H4 (cell line): Measurements from ENCODE around the gene RAB6A. TPM values are rescaled to one million over a fixed set of nuclear protein-coding genes. Genes with fewer than 3 reads are reported as not detected.
A peak's percentile ranks its signal among the peaks of the same experiment; 100 is the strongest.
"Not testable (repeated sequence)": the region's sequence is repeated elsewhere in the genome, so short reads cannot be mapped to it uniquely, and the experiment has no call there.

Experiments
- DNase-seq: peaks from one replicate; pipeline ENCODE4 v3.0.0-alpha.2; 2015; ENCODE audit warnings: low spot score
- total RNA-seq: library from RNA; depleted of rRNA; stranded (reverse); fragments of >200 nt; shearing (Covaris generic); gene quantifications from 2 replicates; pipeline ENCODE4 v1.2.3, GENCODE V29; 2014; rRNA removed

RAB6A gene
- 31.6 and 47.8 TPM in 2 replicates for total RNA-seq

DNA sequence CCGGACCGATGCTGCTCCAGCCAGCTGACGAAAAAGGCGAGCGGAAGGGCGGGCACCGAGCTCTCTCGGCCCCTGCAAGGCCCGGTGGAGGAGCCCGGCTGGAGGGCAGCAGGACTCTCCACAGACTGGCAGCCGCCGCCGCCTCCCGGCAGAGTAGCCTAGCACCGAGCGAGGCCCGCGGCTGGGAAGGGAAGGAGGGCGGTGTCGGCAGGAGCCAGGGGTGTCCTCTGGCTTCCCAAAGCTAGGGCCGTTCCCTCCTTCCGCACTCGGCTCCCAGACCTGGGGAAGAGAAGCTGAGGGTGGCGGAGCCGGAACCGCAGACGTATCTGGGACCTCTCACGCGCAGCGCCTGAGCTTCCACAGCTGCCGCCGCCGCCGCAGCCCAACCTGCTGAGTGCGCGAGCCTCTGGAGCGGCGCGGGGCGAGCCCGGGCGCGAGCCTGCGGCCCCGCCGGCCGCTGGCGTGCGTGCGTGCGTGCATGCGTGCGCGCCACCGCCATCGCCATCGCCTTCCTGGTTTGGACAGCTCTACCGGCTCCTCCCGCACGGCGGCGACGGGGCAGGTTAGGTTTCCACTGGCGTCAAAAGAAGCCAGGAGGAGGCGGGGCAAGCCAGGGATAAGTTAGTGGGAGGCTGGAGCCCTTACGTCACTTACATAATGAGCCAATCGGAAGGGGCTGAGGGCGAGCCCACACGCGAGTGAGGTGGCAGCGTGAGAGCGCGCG lies at the start of gene RAB6A:
Gene RAB6A, minus strand, starts transcription at position 396 of the 724 bp plus-strand sequence. CDS start 439 bp downstream, outside the sequence.
- DNase-seq, result peak; percentile 99

- DNase-seq, result no peak
Measured at GRCh38 chr11:73810637-73811036, 49.8 kb upstream of the RAB6A start.

DNA sequence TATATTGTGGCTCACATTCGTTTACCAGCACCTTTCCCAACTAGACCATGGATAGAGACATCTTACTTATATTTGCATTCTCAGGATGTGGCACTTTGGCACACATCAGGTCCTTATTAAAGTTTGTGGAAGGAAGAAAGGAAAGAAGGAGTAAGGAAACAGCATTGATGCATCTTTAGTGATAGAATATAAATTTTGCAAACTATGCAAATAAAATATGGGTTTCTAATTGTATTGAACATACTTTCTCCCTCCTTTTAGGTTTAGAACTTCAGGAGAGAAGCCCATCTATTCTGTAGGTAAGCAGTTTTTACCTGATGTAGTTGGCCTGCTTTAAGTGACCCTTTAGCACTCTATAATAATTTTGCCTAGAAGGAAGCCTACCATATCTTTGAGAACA lies 47.2 kb upstream of the RAB6A start:
- no peak for DNase-seq

- DNase-seq, result no peak
Measured at GRCh38 chr11:73804712-73805111, 43.8 kb upstream of the RAB6A start.

- no peak for DNase-seq
Measured at GRCh38 chr11:73801136-73801535, 40.3 kb upstream of the RAB6A start.

DNA sequence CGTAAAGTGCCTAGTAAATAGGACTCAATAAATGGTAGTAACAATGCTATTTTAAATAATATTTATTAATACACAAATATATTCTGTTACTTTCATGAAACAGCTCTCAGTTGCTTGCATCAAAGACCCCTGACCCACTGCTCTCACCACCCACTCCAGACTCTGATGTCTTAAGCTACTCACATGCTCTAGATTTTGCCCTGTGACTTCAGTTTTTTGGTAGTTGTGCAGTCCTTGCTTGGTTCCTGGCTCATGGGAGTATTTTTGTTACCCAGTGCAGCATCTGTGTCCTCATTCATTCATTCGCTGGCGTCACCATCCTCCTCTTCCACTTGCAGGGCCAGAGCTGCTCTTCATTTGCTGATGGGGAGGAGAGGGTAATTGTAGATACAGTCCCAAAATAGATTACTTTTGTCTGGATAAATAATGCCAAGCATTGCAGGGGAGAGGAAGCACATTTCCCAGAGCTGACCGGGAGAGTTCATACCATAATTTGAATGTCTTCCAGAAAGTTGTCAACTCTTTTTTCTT lies 39.5 kb upstream of the RAB6A start:
- no peak for DNase-seq

GRCh38 chr11:73797457-73797856 lies 36.6 kb upstream of the RAB6A start:
- no peak for DNase-seq

GRCh38 chr11:73795925-73796632 lies 35.2 kb upstream of the RAB6A start:
- no peak for DNase-seq

DNA sequence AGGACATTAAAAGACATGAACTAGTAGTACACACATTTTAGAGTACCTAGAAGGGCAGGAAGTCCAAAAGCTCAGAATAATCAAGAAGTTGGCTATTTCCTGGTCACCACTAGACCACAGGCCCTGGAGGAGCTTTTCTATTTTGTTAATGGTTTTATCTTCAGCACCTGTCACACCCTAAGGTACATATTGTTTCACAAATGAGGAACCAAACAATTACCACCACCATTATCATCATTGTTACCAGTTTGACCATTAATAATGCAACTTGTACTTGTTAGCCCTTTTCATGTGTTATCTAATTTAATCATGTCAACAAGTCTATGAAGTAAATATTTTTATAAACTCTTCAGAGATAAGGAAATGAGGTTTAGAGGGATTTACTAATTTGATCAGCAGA lies 31.7 kb upstream of the RAB6A start:
- DNase-seq, result no peak

DNA sequence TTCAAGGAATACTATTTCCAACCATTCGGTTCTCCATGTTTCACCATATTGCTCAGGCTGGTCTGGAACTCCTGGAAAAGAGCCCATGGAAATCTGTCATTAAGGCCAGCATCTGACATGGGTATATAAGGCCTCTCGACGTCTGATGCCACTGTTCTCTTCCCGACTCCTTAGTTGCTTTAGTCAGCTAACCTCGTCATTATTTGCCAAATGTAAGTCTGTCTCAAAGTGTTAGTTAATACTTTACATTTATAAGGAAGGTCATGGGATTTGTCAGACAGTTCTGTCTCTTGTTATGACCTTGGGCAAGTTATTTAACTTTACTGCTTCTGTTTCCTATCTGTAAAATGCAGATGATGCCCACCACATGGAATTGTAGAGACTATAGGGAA lies 28.4 kb upstream of the RAB6A start:
- DNase-seq, result no peak

DNA sequence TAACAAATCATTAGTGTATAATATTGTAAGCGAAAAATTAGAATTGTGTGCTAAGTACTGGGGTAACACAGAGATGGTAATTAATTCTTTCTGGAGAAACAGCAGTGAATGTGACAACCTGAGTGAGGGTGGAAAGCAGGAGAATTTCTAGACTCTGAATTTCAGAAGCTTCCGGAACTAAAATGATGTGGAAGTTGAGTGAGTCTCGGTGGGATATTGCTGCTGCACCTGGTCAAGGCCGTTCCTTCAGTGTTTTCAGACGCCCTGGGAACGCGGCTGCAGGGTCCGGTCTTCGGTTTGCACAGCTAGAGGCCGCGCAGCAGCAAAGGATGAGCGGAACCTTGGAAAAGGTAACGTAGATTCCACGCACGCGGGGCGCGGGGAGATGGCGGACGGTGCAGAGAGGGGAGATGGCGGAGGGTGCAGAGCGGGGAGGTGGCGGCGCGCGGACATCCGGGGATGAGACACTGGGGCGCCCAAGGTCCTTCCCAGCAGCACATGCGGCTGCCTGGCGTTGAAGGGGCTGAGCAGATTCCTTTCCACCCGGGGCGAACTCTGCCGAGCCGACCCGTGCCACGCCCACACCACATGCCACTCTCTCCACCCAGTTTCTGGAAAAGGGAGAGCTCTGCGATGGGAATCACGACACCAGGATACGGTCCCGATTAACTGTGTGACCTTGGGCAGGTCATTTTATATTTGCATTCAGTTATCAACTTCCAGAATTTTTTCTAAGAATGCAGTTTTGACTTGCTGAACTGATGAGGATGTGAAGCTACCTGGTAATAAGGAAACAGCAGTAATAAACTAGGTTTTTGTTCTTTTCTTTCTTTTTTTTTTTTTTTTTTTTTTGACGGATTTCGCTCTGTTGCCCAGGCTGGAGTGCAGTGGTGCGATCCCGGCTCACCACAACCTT lies 27.0 kb upstream of the RAB6A start, which contains the start of gene MRPL48:
Gene MRPL48, plus strand, starts transcription at position 232 of the 916 bp plus-strand sequence. Its CDS starts 98 bp downstream, at position 330.
- peak; percentile 92 for DNase-seq

- DNase-seq, result no peak
Measured at GRCh38 chr11:73787051-73787642, 26.3 kb upstream of the RAB6A start.

- not testable (repeated sequence) for DNase-seq
Measured at GRCh38 chr11:73785467-73785866, 24.6 kb upstream of the RAB6A start.

DNA sequence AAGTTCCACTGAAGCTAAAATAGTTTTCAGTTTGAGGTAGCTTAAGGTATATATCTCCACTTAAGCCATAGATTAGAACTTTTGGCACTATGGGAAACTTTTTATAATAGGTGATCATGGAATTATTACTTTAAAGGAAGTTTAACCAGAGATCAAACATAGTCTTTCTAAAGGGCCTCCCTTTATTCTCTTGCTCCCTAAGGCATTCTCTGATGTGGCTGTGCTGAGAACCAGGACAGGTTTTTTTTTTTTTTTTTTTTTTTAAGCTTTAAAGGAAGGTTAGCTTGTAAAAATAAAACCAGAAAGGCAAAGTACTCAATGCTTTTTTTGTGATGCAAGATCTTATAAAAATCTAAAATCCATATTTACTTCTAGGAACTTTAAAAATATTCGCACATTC lies 23.9 kb upstream of the RAB6A start:
- no peak for DNase-seq

GRCh38 chr11:73784080-73784634 lies 23.3 kb upstream of the RAB6A start:
- DNase-seq, result no peak

DNA sequence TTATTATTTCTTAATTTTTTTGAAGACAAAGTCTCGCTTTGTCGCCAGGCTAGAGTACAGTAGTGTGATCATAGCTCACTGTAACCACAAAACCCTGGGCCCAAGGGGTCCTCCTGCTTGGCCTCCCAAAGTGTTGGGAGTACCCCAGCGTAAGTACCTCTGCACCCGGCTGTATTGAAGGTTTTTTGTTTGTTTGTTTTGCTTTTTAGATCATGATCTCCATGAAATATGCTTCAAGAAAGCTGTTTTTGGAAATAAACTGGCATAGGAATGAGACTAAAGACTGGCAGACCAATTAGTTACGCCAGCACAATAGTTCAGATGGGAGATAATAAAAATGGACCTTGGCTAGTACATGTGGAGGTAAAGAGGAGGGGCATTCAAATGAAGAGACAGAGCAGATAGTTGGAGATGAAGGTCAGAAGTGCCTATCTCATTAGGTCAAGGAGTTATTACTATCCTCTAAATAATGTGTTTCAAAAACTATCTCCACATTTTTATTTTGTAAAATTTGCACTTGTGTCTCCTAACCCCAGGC lies 22.7 kb upstream of the RAB6A start:
- DNase-seq, result no peak

GRCh38 chr11:73781303-73781702 lies 20.4 kb upstream of the RAB6A start:
- DNase-seq, result no peak

DNA sequence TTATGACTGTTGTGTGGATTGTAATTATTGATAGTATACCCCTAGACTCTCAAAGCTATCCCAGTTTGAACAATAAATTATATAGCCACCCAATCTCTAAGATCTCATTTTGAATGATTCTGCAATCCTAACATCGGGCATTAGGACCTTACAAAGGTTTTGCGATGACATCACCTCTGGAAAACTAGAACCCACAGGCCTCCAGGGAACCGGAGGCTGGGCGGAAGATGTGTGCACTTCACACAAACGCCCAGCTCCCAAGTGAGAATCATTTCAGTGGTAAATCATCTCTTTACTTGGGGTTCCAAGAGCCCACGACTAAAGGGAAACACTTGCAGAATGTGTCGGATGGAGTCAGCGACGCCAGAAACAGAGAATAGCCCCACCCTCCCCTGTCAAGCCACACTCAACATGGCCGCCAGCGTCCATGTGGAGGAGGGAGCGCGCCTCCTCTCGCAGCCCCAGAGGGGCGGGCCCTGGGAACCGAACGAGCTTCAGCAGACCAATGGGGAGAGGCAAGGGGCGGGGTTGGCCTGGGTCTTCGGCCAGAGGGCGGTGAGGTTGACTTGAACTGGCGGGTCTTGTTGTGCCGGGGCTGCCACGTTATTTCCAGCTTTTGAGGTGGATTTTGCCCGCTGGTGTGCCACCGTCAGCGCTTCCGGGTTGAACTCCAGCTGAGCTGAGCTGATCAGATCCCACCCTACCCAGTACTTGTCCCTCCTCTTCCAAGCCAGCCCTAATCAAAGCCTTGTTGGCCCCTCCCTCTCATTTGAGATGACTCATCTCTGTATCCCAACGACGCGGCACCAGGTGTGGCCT lies 18.4 kb upstream of the RAB6A start:
- DNase-seq, result peak; percentile 98

DNA sequence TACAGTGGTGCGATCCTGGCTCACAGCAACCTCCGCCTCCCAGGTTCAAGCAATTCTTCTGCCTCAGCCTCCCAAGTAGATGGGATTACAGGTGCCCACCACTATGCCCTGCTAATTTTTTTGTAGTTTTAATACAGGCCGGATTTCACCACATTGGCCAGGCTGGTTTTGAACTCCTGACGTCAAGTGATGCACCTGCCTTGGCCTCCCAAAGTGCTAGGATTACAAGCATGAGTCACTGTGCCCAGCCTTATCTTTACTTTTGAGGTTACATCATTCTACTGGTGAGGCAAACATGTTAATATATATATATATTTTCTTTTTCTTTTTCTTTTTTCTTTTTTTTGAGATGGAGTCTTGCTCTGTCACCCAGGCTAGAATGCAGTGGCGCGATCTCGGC lies 9.9 kb upstream of the RAB6A start:
- not testable (repeated sequence) for DNase-seq

DNA sequence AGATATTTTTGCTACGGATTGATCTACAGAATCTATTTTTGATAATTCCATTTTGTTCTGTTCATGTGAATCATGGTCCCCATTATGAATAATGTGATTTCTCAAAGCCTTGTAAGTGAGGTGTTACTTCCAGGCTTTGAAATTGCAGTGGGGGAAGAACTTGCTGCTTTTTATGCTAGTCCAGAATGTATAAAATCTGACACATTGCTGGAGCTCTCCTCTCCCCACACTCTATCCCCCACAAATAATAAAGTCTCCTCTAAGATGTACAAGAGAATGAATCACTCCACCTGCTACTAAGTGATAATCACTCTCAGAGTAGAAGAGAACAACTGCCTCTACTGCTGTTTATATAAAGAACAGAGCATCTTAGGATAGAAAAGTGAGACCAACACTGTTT lies 5.9 kb upstream of the RAB6A start:
- no peak for DNase-seq
